NCI-H1417 (cell line): ENCODE data around the gene MB21D2.
"Not testable (repeated sequence)": the region's sequence is repeated elsewhere in the genome, so short reads cannot be mapped to it uniquely, and the experiment has no call there.

Source experiments
- DNase-seq, 3 experiments: peaks; one replicate each; lab custom pipeline; 2025; lab: John Stamatoyannopoulos, UW

The MB21D2 gene

GRCh38 chr3:192802957-192803899, 114.4 kb downstream of the MB21D2 start:
- peak; percentile 22 to 75 (median 45) for DNase-seq

- DNase-seq = no peak
Measured at GRCh38 chr3:192801985-192802384, 115.7 kb downstream of the MB21D2 start.

GRCh38 chr3:192799721-192800120, 117.9 kb downstream of the MB21D2 start:
- DNase-seq = no peak

GRCh38 chr3:192795021-192795420, 122.6 kb downstream of the MB21D2 start:
- no peak for DNase-seq

- no peak for DNase-seq
Measured at GRCh38 chr3:192794216-192794615, 123.4 kb downstream of the MB21D2 start.

- not testable (repeated sequence) for DNase-seq
Measured at GRCh38 chr3:192788816-192789515, 128.7 kb downstream of the MB21D2 start.

GRCh38 chr3:192778508-192778907, 139.1 kb downstream of the MB21D2 start:
- DNase-seq = no peak

- DNase-seq = not testable (repeated sequence)
Measured at GRCh38 chr3:192774341-192774740, 143.3 kb downstream of the MB21D2 start.

- DNase-seq = peak; percentile 6 to 68 (median 36)
Measured at GRCh38 chr3:192772240-192772894, 145.3 kb downstream of the MB21D2 start.

- DNase-seq = no peak
Measured at GRCh38 chr3:192758654-192759053, 159.0 kb downstream of the MB21D2 start.

GRCh38 chr3:192751148-192751547, 166.5 kb downstream of the MB21D2 start:
- no peak for DNase-seq

- DNase-seq = no peak
Measured at GRCh38 chr3:192750201-192750600, 167.5 kb downstream of the MB21D2 start.

GRCh38 chr3:192747746-192748145, 169.9 kb downstream of the MB21D2 start:
- DNase-seq = peak in 1 of 3 experiments; percentile 1

- no peak for DNase-seq
Measured at GRCh38 chr3:192747145-192747544, 170.5 kb downstream of the MB21D2 start.
